H9 (cell line): Measurements from ENCODE around the gene FKBP10. TPM values are rescaled to one million over a fixed set of nuclear protein-coding genes. Genes with fewer than 3 reads are reported as not detected.

Experiments
- DNase-seq: peaks from one replicate; pipeline ENCODE4 v3.0.0-alpha.2; 2017
- H2AFZ ChIP-seq: one replicate; pipeline ENCODE4 v1.6.1; 2013; ENCODE audit warnings: mild to moderate bottlenecking, low read length, control low read depth, moderate library complexity
- H2AK5ac ChIP-seq: 2 replicates; pipeline ENCODE4 v1.6.1; 2013; ENCODE audit warnings: low read length, control low read depth, mixed read lengths; ENCODE audit not compliant: insufficient read length
- H2BK120ac ChIP-seq: one replicate; pipeline ENCODE4 v1.6.1; 2013; ENCODE audit warnings: low read depth, mild to moderate bottlenecking, low read length, control low read depth, inconsistent platforms; ENCODE audit not compliant: poor library complexity, severe bottlenecking
- H2BK12ac ChIP-seq: 2 replicates; pipeline ENCODE4 v1.6.1; 2013; ENCODE audit warnings: low read length, control low read depth, mixed read lengths, low read depth; ENCODE audit not compliant: insufficient read length
- H2BK15ac ChIP-seq: 2 replicates; pipeline ENCODE4 v1.6.1; 2013; ENCODE audit warnings: low read depth, low read length, control low read depth
- H2BK20ac ChIP-seq: one replicate; pipeline ENCODE4 v1.6.1; 2013; ENCODE audit warnings: low read depth, mild to moderate bottlenecking, low read length, control low read depth, inconsistent platforms; ENCODE audit not compliant: poor library complexity, severe bottlenecking
- H2BK5ac ChIP-seq: 2 replicates; pipeline ENCODE4 v1.6.1; 2013; ENCODE audit warnings: low read length, control low read depth, mixed read lengths; ENCODE audit not compliant: insufficient read length
- H3K14ac ChIP-seq: 2 replicates; pipeline ENCODE4 v1.6.1; 2013; ENCODE audit warnings: low read length, control low read depth; ENCODE audit not compliant: insufficient read depth
- H3K18ac ChIP-seq: 2 replicates; pipeline ENCODE4 v1.6.1; 2013; ENCODE audit warnings: low read depth, mild to moderate bottlenecking, mixed read lengths, low read length, control low read depth; ENCODE audit not compliant: insufficient read length
- H3K23ac ChIP-seq: 2 replicates; pipeline ENCODE4 v1.6.1; 2013; ENCODE audit warnings: low read length, control low read depth, mixed read lengths, low read depth; ENCODE audit not compliant: insufficient read length
- H3K23me2 ChIP-seq: 2 replicates; pipeline ENCODE4 v1.6.1; 2013; ENCODE audit warnings: low read depth, mild to moderate bottlenecking, mixed read lengths, low read length, control low read depth; ENCODE audit not compliant: insufficient read length, poor library complexity, severe bottlenecking
- H3K27ac ChIP-seq: 2 replicates; pipeline ENCODE4 v1.5.1; 2013; ENCODE audit warnings: low read length, control low read depth, mixed read lengths, low read depth; ENCODE audit not compliant: insufficient read length
- H3K27me3 ChIP-seq: 2 replicates; pipeline ENCODE4 v1.6.1; 2013; ENCODE audit warnings: low read length, control low read depth, inconsistent platforms; ENCODE audit not compliant: insufficient read depth
- H3K4ac ChIP-seq: 2 replicates; pipeline ENCODE4 v1.6.1; 2013; ENCODE audit warnings: low read depth, mild to moderate bottlenecking, control low read depth, inconsistent platforms, low read length, moderate library complexity
- H3K4me1 ChIP-seq: 2 replicates; pipeline ENCODE4 v1.6.1; 2013; ENCODE audit warnings: low read length, control low read depth, inconsistent platforms; ENCODE audit not compliant: insufficient read depth
- H3K4me2 ChIP-seq: 2 replicates; pipeline ENCODE4 v1.6.1; 2013; ENCODE audit warnings: low read length, control low read depth, mixed read lengths; ENCODE audit not compliant: insufficient read length, insufficient read depth
- H3K56ac ChIP-seq: 2 replicates; pipeline ENCODE4 v1.6.1; 2013; ENCODE audit warnings: low read depth, mild to moderate bottlenecking, mixed read lengths, low read length, control low read depth; ENCODE audit not compliant: insufficient read length
- H3K79me1 ChIP-seq: 2 replicates; pipeline ENCODE4 v1.6.1; 2013; ENCODE audit warnings: low read depth, mild to moderate bottlenecking, moderate library complexity, low read length, control low read depth, inconsistent platforms; ENCODE audit not compliant: insufficient read depth, poor library complexity, severe bottlenecking
- H3K79me2 ChIP-seq: 2 replicates; pipeline ENCODE4 v1.6.1; 2013; ENCODE audit warnings: low read length, control low read depth, inconsistent platforms; ENCODE audit not compliant: insufficient read depth
- H3K9ac ChIP-seq: 2 replicates; pipeline ENCODE4 v1.6.1; 2013; ENCODE audit warnings: low read length, control low read depth, mixed read lengths; ENCODE audit not compliant: insufficient read length; ENCODE audit errors: extremely low read depth
- H3K9me3 ChIP-seq: one replicate; pipeline ENCODE4 v1.6.1; 2013; ENCODE audit warnings: low read depth, low read length, inconsistent platforms; ENCODE audit not compliant: control insufficient read depth
- H3T11ph ChIP-seq: one replicate; pipeline ENCODE4 v1.6.1; 2013; ENCODE audit warnings: mild to moderate bottlenecking, low read length, control low read depth, inconsistent platforms
- H4K20me1 ChIP-seq: one replicate; pipeline ENCODE4 v1.6.1; 2013; ENCODE audit not compliant: control insufficient read depth, insufficient read length, insufficient read depth
- H4K5ac ChIP-seq: 2 replicates; pipeline ENCODE4 v1.6.1; 2013; ENCODE audit warnings: low read depth, mild to moderate bottlenecking, mixed read lengths, low read length, control low read depth; ENCODE audit not compliant: insufficient read length
- H4K8ac ChIP-seq: replicated peaks from 2 replicates; pipeline ENCODE4 v1.6.1; 2013; ENCODE audit warnings: low read length, control low read depth, mixed read lengths, low read depth; ENCODE audit not compliant: insufficient read length
- H4K91ac ChIP-seq: 2 replicates; pipeline ENCODE4 v1.6.1; 2013; ENCODE audit warnings: low read depth, mild to moderate bottlenecking, moderate library complexity, mixed read lengths, low read length, control low read depth; ENCODE audit not compliant: insufficient read length
- H3K27ac Mint-ChIP-seq, 3 experiments: 2 replicates in 2 of 3; 3 replicates in 1 of 3; pipeline ENCODE4 v1.8.0; 2020 to 2021; ENCODE audit warnings: mixed read lengths in 3 of 3, mild to moderate bottlenecking in 1 of 3, moderate library complexity in 1 of 3
- H3K27me3 Mint-ChIP-seq: 2 replicates; pipeline ENCODE4 v1.8.0; 2021; ENCODE audit warnings: low read depth, mild to moderate bottlenecking, moderate library complexity, mixed read lengths
- H3K36me3 Mint-ChIP-seq, 3 experiments: 2 replicates in 2 of 3; 3 replicates in 1 of 3; pipeline ENCODE4 v1.8.0; 2020 to 2021; ENCODE audit warnings: low read depth in 3 of 3, mixed read lengths in 3 of 3; ENCODE audit not compliant: insufficient read depth in 1 of 3
- H3K4me1 Mint-ChIP-seq, 2 experiments: 2 replicates each; pipeline ENCODE4 v1.8.0; 2020; ENCODE audit warnings: mixed read lengths in 2 of 2
- H3K4me3 Mint-ChIP-seq, 2 experiments: 2 replicates in 1 of 2; 3 replicates in 1 of 2; pipeline ENCODE4 v1.8.0; 2020 to 2021; ENCODE audit warnings: mild to moderate bottlenecking in 2 of 2, mixed read lengths in 2 of 2, moderate library complexity in 1 of 2
- H3K9me3 Mint-ChIP-seq, 2 experiments: 2 replicates in 1 of 2; 3 replicates in 1 of 2; pipeline ENCODE4 v1.8.0; 2020; ENCODE audit warnings: mild to moderate bottlenecking in 2 of 2, mixed read lengths in 2 of 2, moderate library complexity in 1 of 2
- CTCF ChIP-seq: fragments of 200-600 bp; sonication (generic); conservative IDR thresholded peaks from 3 replicates; pipeline ENCODE4 v1.8.0; 2021; ENCODE audit warnings: antibody characterized with exemption, mild to moderate bottlenecking
- WGBS: extraction: QIAGEN DNeasy Blood & Tissue Kit; methylation state at CpG from one replicate; pipeline ENCODE4 v1.1.7; 2013; ENCODE audit warnings: missing lambda C conversion rate, low lambda C conversion rate, mixed read lengths; ENCODE audit not compliant: insufficient read length; ENCODE audit errors: extremely low coverage; 5-methylcytosine and 5-hydroxymethylcytosine counted together
- total RNA-seq: library from RNA; stranded (reverse); gene quantifications from 2 replicates; pipeline ENCODE4 v1.2.1, GENCODE V29; 2021

FKBP10 gene
- total RNA-seq, 1 experiment from 2014 or later, result 166 TPM

GRCh38 chr17:41773731-41774193 lies 39.0 kb upstream of the FKBP10 start:
- no peak overlapping the region for H3K27ac ChIP-seq
- no peak overlapping the region for H2AFZ ChIP-seq
- no peak overlapping the region for H3K4me2 ChIP-seq
- H3T11ph ChIP-seq, result no peak overlapping the region
- H3K23me2 ChIP-seq, result no peaks in the 10 kb centered on the region
- no peak for TF ChIP-seq CTCF
- no peak overlapping the region for H2BK5ac ChIP-seq
- H3K79me2 ChIP-seq, result no peaks in the 10 kb centered on the region; the same call in 1 of the 2 replicates
- peaks cover 10 to 32% (median 31%) of the 10 kb centered on the region in 3 experiments for H3K36me3 Mint-ChIP-seq
- no peaks in the 10 kb centered on the region for H3K9me3 Mint-ChIP-seq
- peak overlapping the region in 2 of 3 experiments; percentile 83 to 90; a peak in 5 of 7 replicates for H3K27ac Mint-ChIP-seq
- no peak overlapping the region for H4K5ac ChIP-seq
- no peak overlapping the region for H3K23ac ChIP-seq
- no peak overlapping the region for H4K91ac ChIP-seq
- DNase-seq, result no peak
- H3K4ac ChIP-seq, result no peak overlapping the region
- H3K4me1 Mint-ChIP-seq, result peaks cover 53 to 61% of the 10 kb centered on the region in 2 experiments
- no peak overlapping the region for H2BK20ac ChIP-seq
- H4K20me1 ChIP-seq, result no peaks in the 10 kb centered on the region
- H3K4me3 Mint-ChIP-seq, result no peak overlapping the region
- H2BK15ac ChIP-seq, result no peak overlapping the region
- no peaks in the 10 kb centered on the region for H3K9me3 ChIP-seq
- no peak overlapping the region for H2BK120ac ChIP-seq
- H2BK12ac ChIP-seq, result no peak overlapping the region
- no peak overlapping the region for H3K14ac ChIP-seq
- no CpG with 5 or more reads among the region's 8 CpGs for WGBS
- H3K56ac ChIP-seq, result no peak overlapping the region
- H3K27me3 Mint-ChIP-seq, result no peaks in the 10 kb centered on the region
- H3K27me3 ChIP-seq, result no peaks in the 10 kb centered on the region
- H3K79me1 ChIP-seq, result no peaks in the 10 kb centered on the region
- H3K4me1 ChIP-seq, result peaks cover 7% of the 10 kb centered on the region; the same call in 1 of the 2 replicates
- no peak overlapping the region for H3K9ac ChIP-seq
- H4K8ac ChIP-seq, result no peak overlapping the region
- H2AK5ac ChIP-seq, result no peak overlapping the region
- H3K18ac ChIP-seq, result no peak overlapping the region
